Panc1 (cell line): ENCODE data around the gene TSPAN4. TPM values are rescaled to one million over a fixed set of nuclear protein-coding genes. Genes with fewer than 3 reads are reported as not detected.

Source experiments
- ATAC-seq: fragments of 200-7000 bp; cut with Tn5 transposase; 2 replicates; pipeline ENCODE4 v1.9.1; 2020; ENCODE audit warnings: mild to moderate bottlenecking, moderate library complexity
- BruUV-seq: library from RNA; stranded (reverse); fragments of 400-500 nt; replicated peaks from 2 replicates; lab custom pipeline; 2021; lab: Mats Ljungman, UMichigan
- CTCF ChIA-PET: fragments of 300-600 bp; sonication (Branson Sonifier 250); formaldehyde crosslinking; loops from one replicate; lab custom pipeline; 2022; ENCODE audit warnings: antibody characterized with exemption; lab: Charles Lee
- POLR2A ChIA-PET: fragments of 300-600 bp; sonication (Branson Sonifier 250); formaldehyde crosslinking; loops from one replicate; lab custom pipeline; 2022; ENCODE audit warnings: antibody characterized with exemption; lab: Charles Lee
- DNase-seq: peaks from one replicate; pipeline ENCODE4 v3.0.0-alpha.2; 2010; ENCODE audit warnings: low read depth, low spot score
- H3K27ac ChIP-seq: 2 replicates; pipeline ENCODE4 v1.5.1; 2011; ENCODE audit warnings: mild to moderate bottlenecking, low read length, inconsistent platforms
- H3K27me3 ChIP-seq: fragments of 200-500 bp; sonication (Bioruptor generic); 2 replicates; pipeline ENCODE4 v1.6.0; 2014; ENCODE audit warnings: low read length, inconsistent platforms; ENCODE audit not compliant: control insufficient read depth, insufficient read depth
- H3K36me3 ChIP-seq: fragments of 200-500 bp; sonication (Bioruptor generic); 2 replicates; pipeline ENCODE4 v1.5.1; 2014; ENCODE audit warnings: inconsistent platforms, mild to moderate bottlenecking, low read length, moderate library complexity; ENCODE audit not compliant: control insufficient read depth, insufficient read depth
- H3K4me1 ChIP-seq: 2 replicates; pipeline ENCODE4 v1.5.1; 2011; ENCODE audit warnings: inconsistent platforms, mild to moderate bottlenecking, low read length, moderate library complexity; ENCODE audit not compliant: control insufficient read depth, insufficient read depth
- H3K4me3 ChIP-seq, 2 experiments: 2 replicates each; pipeline ENCODE4 v1.5.1; 2011 to 2012; ENCODE audit warnings: low read depth in 2 of 2, low read length in 2 of 2, mild to moderate bottlenecking in 2 of 2, inconsistent platforms in 1 of 2, moderate library complexity in 1 of 2
- H3K9me3 ChIP-seq: fragments of 200-500 bp; sonication (Bioruptor generic); 2 replicates; pipeline ENCODE4 v1.5.1; 2014; ENCODE audit warnings: low read depth, mild to moderate bottlenecking, inconsistent platforms, low read length, moderate library complexity; ENCODE audit not compliant: control insufficient read depth, insufficient read depth
- POLR2AphosphoS5 ChIP-seq: IDR thresholded peaks from 2 replicates; pipeline ENCODE4 v1.6.1; 2012; ENCODE audit warnings: mild to moderate bottlenecking, low read depth, low read length, moderate library complexity
- SIN3A ChIP-seq: IDR thresholded peaks from 2 replicates; pipeline ENCODE4 v1.6.1; 2012; ENCODE audit warnings: low read depth, mild to moderate bottlenecking, low read length, moderate library complexity, borderline replicate concordance; ENCODE audit not compliant: insufficient read depth
- TCF7L2 ChIP-seq: IDR thresholded peaks from 2 replicates; pipeline ENCODE4 v1.6.1; 2011; ENCODE audit warnings: mild to moderate bottlenecking, low read depth, low read length, inconsistent platforms
- in situ Hi-C: cut with HindIII; loops from 2 replicates; pipeline ENCODE4 v1.10.0; 2016; ENCODE audit warnings: low sequenced_read_pairs, low pct_unique_long_range_greater_than_20kb
- intact Hi-C: fragments of 100-400 bp; cut with micrococcal nuclease; formaldehyde crosslinking; loops from one replicate; pipeline ENCODE4 v1.10.0; 2022; ENCODE audit not compliant: unreplicated experiment
- total RNA-seq: library from RNA; stranded (reverse); gene quantifications from one replicate; pipeline ENCODE4 v1.2.1, GENCODE V29; 2021; ENCODE audit not compliant: unreplicated experiment
- TF ChIP-seq, protein P1 (sequence below), 2 experiments: IDR thresholded peaks; 2 replicates each; pipeline ENCODE4 v1.6.1; 2011 to 2012; ENCODE audit warnings: low read depth in 2 of 2, control low read depth in 1 of 2, low read length in 1 of 2, mild to moderate bottlenecking in 1 of 2, moderate library complexity in 1 of 2; ENCODE audit not compliant: insufficient read depth in 1 of 2
- TF ChIP-seq, protein P2 (sequence below): fragments of 450-650 bp; IDR thresholded peaks from 2 replicates; pipeline ENCODE4 v1.5.1; 2017; ENCODE audit warnings: mild to moderate bottlenecking

The TSPAN4 gene
- total RNA-seq, 1 experiment from 2014 or later: 187 TPM

DNA sequence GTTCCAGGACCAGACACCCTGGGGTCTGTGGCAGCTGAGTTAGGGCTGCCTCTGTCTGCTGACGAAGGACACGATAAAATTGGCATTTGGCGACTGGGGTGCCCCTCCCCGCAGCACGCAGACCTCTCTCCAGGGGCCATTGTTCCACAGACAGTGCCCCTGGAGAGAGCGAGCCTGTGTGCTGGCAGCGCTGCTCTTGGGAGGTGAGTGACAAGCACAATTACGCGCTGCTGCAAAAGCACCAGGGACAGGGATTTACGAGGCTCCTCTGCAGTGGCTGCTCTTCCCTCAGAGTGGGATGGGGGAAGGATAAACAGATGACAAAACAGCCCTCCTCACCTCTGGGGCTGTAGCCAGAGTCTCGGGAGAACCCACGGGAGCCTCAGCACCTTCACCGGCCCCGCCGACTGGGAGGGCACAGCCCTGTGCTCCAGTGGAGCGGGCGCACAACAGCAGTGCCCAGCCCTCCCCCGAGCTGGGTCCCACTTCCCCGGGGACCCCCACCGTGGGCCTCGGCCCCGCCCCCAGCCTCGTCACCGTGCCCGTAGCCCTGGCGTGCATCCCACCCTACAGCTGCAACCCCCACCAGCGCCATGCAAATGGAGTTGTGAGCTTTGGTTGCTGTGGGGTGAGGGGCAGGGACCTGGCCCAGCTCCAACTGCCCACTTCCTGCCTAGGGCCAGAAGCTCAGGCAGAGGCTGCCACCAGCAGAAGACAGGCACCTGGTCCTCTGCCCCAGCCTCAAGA, 48.3 kb downstream of the TSPAN4 start:
- in situ Hi-C loops (no loop called here), intact Hi-C loops (no loop called here)
- ATAC-seq (no peak), DNase-seq (no peak)
- no TSS peak for BruUV-seq
- CTCF ChIA-PET: no interaction called here
- Histone ChIP-seq H3K9me3 (no peaks in the 10 kb centered on the region), H3K4me3 (no peak overlapping the region), H3K36me3 (no peaks in the 10 kb centered on the region), H3K4me1 (peaks cover 19% of the 10 kb centered on the region), H3K27me3 (no peaks in the 10 kb centered on the region), H3K27ac (no peak overlapping the region)
- no peak for TF ChIP-seq TCF7L2
- TF ChIP-seq, protein P1, sequence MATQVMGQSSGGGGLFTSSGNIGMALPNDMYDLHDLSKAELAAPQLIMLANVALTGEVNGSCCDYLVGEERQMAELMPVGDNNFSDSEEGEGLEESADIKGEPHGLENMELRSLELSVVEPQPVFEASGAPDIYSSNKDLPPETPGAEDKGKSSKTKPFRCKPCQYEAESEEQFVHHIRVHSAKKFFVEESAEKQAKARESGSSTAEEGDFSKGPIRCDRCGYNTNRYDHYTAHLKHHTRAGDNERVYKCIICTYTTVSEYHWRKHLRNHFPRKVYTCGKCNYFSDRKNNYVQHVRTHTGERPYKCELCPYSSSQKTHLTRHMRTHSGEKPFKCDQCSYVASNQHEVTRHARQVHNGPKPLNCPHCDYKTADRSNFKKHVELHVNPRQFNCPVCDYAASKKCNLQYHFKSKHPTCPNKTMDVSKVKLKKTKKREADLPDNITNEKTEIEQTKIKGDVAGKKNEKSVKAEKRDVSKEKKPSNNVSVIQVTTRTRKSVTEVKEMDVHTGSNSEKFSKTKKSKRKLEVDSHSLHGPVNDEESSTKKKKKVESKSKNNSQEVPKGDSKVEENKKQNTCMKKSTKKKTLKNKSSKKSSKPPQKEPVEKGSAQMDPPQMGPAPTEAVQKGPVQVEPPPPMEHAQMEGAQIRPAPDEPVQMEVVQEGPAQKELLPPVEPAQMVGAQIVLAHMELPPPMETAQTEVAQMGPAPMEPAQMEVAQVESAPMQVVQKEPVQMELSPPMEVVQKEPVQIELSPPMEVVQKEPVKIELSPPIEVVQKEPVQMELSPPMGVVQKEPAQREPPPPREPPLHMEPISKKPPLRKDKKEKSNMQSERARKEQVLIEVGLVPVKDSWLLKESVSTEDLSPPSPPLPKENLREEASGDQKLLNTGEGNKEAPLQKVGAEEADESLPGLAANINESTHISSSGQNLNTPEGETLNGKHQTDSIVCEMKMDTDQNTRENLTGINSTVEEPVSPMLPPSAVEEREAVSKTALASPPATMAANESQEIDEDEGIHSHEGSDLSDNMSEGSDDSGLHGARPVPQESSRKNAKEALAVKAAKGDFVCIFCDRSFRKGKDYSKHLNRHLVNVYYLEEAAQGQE (IDR thresholded peaks at IDR 0.05; ENCODE audit: insufficient read depth in 1 of 2, low read depth in 2 of 2, low read length in 1 of 2): no peak
- TF ChIP-seq, protein P2, sequence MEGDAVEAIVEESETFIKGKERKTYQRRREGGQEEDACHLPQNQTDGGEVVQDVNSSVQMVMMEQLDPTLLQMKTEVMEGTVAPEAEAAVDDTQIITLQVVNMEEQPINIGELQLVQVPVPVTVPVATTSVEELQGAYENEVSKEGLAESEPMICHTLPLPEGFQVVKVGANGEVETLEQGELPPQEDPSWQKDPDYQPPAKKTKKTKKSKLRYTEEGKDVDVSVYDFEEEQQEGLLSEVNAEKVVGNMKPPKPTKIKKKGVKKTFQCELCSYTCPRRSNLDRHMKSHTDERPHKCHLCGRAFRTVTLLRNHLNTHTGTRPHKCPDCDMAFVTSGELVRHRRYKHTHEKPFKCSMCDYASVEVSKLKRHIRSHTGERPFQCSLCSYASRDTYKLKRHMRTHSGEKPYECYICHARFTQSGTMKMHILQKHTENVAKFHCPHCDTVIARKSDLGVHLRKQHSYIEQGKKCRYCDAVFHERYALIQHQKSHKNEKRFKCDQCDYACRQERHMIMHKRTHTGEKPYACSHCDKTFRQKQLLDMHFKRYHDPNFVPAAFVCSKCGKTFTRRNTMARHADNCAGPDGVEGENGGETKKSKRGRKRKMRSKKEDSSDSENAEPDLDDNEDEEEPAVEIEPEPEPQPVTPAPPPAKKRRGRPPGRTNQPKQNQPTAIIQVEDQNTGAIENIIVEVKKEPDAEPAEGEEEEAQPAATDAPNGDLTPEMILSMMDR: no peak
- POLR2A ChIA-PET: interaction anchor here (0.9 kb wide), 1 partner anchor 209 kb away, joined by 4 read pairs; no protein-coding TSS in a partner anchor

DNA sequence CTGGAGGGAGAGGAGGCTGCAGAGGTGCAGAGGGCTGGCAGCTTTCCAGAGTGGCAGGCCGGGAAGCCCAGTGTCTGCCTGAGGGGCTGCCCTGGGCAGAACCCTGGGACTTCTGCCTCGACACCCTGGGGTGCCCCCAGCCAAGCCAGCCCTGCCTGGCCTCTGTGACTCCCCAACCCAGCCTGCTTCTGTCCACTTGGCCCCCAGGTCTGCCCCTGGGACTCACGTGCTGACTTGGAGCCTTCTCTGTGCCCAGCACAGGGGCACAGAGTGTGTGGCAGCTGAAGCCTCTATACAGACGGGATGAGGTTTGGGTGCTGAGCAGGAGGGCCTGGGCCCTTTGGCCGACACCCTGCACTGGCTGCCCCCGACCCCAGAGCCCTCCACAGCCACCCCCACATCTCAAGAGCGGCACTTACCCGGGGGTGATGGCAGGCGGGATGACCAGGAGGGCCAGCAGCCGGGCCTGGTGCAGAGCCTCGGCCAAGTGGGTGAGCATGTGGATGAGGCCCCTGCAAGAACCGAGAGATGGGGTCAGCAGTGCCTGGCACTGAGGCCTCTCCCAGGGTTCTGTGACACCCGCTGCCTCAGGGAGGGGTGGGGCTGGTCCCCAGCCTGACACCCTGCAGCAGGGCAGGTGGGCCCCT, 50.5 kb downstream of the TSPAN4 start:
- ChIA-PET CTCF (no interaction called here), POLR2A (no interaction called here)
- intact Hi-C loops (no loop called here), in situ Hi-C loops (no loop called here)
- H3K9me3 ChIP-seq: no peaks in the 10 kb centered on the region
- ATAC-seq: no peak
- H3K27me3 ChIP-seq: no peaks in the 10 kb centered on the region
- no peak; the same call in 1 of the 2 replicates for TF ChIP-seq POLR2AphosphoS5
- no peak for TF ChIP-seq TCF7L2
- TF ChIP-seq, protein P2: no peak
- TF ChIP-seq SIN3A: no peak
- TF ChIP-seq, protein P1 (IDR thresholded peaks at IDR 0.05; ENCODE audit: insufficient read depth in 1 of 2, low read depth in 2 of 2, low read length in 1 of 2): 0 out of 4 replicates have a peak, but pooled peaks of 1 of the 2 experiments have one; percentile 11
- no peak overlapping the region for H3K4me3 ChIP-seq
- no TSS peak for BruUV-seq
- DNase-seq: no peak
- no peaks in the 10 kb centered on the region for H3K36me3 ChIP-seq
- H3K27ac ChIP-seq: no peak overlapping the region
- H3K4me1 ChIP-seq: peaks cover 19% of the 10 kb centered on the region
